SH-SY5Y (cell line): ENCODE data around the gene RNF225.

ENCODE experiments used
- GATA2 ChIP-seq: IDR thresholded peaks from 2 replicates; pipeline ENCODE4 v1.6.1; 2011; ENCODE audit warnings: mild to moderate bottlenecking, low read depth, low read length
- GATA3 ChIP-seq: IDR thresholded peaks from 2 replicates; pipeline ENCODE4 v1.6.1; 2011; ENCODE audit warnings: low read depth, mild to moderate bottlenecking, low read length, moderate library complexity

- TF ChIP-seq GATA3 (no peak), GATA2 (no peak)
Observed at GRCh38 chr19:58355215-58355796, 40.1 kb upstream of the RNF225 start.
